ENCODE results near the gene PNPLA2. TPM values are rescaled to one million over a fixed set of nuclear protein-coding genes. Genes with fewer than 3 reads are reported as not detected.

Gene PNPLA2, protein sequence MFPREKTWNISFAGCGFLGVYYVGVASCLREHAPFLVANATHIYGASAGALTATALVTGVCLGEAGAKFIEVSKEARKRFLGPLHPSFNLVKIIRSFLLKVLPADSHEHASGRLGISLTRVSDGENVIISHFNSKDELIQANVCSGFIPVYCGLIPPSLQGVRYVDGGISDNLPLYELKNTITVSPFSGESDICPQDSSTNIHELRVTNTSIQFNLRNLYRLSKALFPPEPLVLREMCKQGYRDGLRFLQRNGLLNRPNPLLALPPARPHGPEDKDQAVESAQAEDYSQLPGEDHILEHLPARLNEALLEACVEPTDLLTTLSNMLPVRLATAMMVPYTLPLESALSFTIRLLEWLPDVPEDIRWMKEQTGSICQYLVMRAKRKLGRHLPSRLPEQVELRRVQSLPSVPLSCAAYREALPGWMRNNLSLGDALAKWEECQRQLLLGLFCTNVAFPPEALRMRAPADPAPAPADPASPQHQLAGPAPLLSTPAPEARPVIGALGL
- polyA plus RNA-seq, result 51.1 TPM

GRCh38 chr11:818396-819128 is at the start of gene PNPLA2:
Gene PNPLA2 (plus strand): TSS chr11:818914. CDS start chr11:819719, 805 bp downstream.
- Mint-ChIP-seq H3K4me3 (peak within 1 kb of the TSS; percentile 85 to 100 (median 92)), H3K4me1 (peaks cover 5 to 9% (median 7%) of the 10 kb centered on the region in 3 donors), H3K36me3 (peaks cover 1% of the 10 kb centered on the region), H3K9me3 (no peaks in the 10 kb centered on the region), H3K27me3 (no peaks in the 10 kb centered on the region), H3K27ac (peak within 1 kb of the TSS; percentile 62 to 99 (median 81))

GRCh38 chr11:769887-770641 is 48.6 kb upstream of the PNPLA2 start:
- no peaks in the 10 kb centered on the region for H3K9me3 Mint-ChIP-seq
- peak overlapping the region in 1 of 4 donors; percentile 41 for H3K4me3 Mint-ChIP-seq
- H3K36me3 Mint-ChIP-seq, result no peaks in the 10 kb centered on the region
- H3K27me3 Mint-ChIP-seq, result no peaks in the 10 kb centered on the region
- peaks cover 0 to 5% (median 0%) of the 10 kb centered on the region in 3 donors for H3K4me1 Mint-ChIP-seq
- no peak overlapping the region for H3K27ac Mint-ChIP-seq

GRCh38 chr11:770642-771616 is 47.8 kb upstream of the PNPLA2 start:
- no peaks in the 10 kb centered on the region for H3K9me3 Mint-ChIP-seq
- H3K27me3 Mint-ChIP-seq, result no peaks in the 10 kb centered on the region
- H3K27ac Mint-ChIP-seq, result no peak overlapping the region
- H3K4me3 Mint-ChIP-seq, result peak overlapping the region in 1 of 4 donors; percentile 41
- no peaks in the 10 kb centered on the region for H3K36me3 Mint-ChIP-seq
- peaks cover 0 to 6% (median 2%) of the 10 kb centered on the region in 3 donors for H3K4me1 Mint-ChIP-seq

- Mint-ChIP-seq H3K27me3 (no peaks in the 10 kb centered on the region), H3K4me1 (peaks cover 0 to 8% (median 6%) of the 10 kb centered on the region in 3 donors)
Observed at GRCh38 chr11:771617-772204, 47.0 kb upstream of the PNPLA2 start.

GRCh38 chr11:772429-773390 is 46.0 kb upstream of the PNPLA2 start:
- Mint-ChIP-seq H3K36me3 (no peaks in the 10 kb centered on the region), H3K27me3 (no peaks in the 10 kb centered on the region), H3K9me3 (no peaks in the 10 kb centered on the region), H3K4me3 (peak overlapping the region in 1 of 4 donors; percentile 39), H3K27ac (no peak overlapping the region), H3K4me1 (peaks cover 0 to 8% (median 6%) of the 10 kb centered on the region in 3 donors)

More at GRCh38 chr11:771617-772204, 47.0 kb upstream of the PNPLA2 start:
- Mint-ChIP-seq H3K36me3 (no peaks in the 10 kb centered on the region), H3K27ac (no peak overlapping the region), H3K9me3 (no peaks in the 10 kb centered on the region), H3K4me3 (no peak overlapping the region)

DNA sequence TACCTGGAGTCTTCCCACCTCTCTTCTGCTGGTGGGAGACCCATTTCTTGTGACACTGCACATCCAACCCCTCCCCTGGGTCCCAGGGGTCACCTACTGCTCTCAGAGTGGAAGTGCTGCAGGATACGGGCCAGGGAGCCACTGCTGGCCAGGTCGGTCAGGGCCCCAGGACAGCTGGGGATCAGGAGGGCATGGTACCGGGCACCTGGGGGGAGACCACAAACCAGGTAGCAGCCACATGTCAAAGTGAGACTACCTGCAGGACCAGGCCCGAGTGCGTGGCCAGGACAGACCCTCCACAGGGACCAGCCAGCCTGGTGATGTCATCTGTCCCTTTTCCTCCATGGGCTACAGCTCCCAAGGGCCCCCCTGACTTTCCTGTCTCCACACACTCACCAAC is 45.3 kb upstream of the PNPLA2 start:
- Mint-ChIP-seq H3K27me3 (no peaks in the 10 kb centered on the region), H3K4me3 (peak overlapping the region in 1 of 4 donors; percentile 39), H3K4me1 (peaks cover 0 to 8% (median 6%) of the 10 kb centered on the region in 3 donors), H3K36me3 (no peaks in the 10 kb centered on the region), H3K9me3 (no peaks in the 10 kb centered on the region), H3K27ac (no peak overlapping the region)

GRCh38 chr11:773830-774229 is 44.9 kb upstream of the PNPLA2 start:
- H3K4me1 Mint-ChIP-seq, result peaks cover 0 to 8% (median 6%) of the 10 kb centered on the region in 3 donors
- H3K27ac Mint-ChIP-seq, result no peak overlapping the region
- H3K4me3 Mint-ChIP-seq, result no peak overlapping the region
- no peaks in the 10 kb centered on the region for H3K9me3 Mint-ChIP-seq
- no peaks in the 10 kb centered on the region for H3K27me3 Mint-ChIP-seq
- H3K36me3 Mint-ChIP-seq, result no peaks in the 10 kb centered on the region

- Mint-ChIP-seq H3K9me3 (no peaks in the 10 kb centered on the region), H3K4me1 (peaks cover 0 to 8% (median 6%) of the 10 kb centered on the region in 3 donors), H3K36me3 (no peaks in the 10 kb centered on the region), H3K27ac (peak overlapping the region in 2 of 3 donors; percentile 10 to 65), H3K4me3 (peak overlapping the region in 3 of 4 donors; percentile 66 to 85 (median 81)), H3K27me3 (no peaks in the 10 kb centered on the region)
Observed at GRCh38 chr11:774873-775592, 43.7 kb upstream of the PNPLA2 start.

- H3K27me3 Mint-ChIP-seq, result no peaks in the 10 kb centered on the region
- peaks cover 0 to 8% (median 6%) of the 10 kb centered on the region in 3 donors for H3K4me1 Mint-ChIP-seq
- H3K27ac Mint-ChIP-seq, result peak overlapping the region in 2 of 3 donors; percentile 39 to 78
- H3K4me3 Mint-ChIP-seq, result peak overlapping the region; percentile 66 to 93 (median 82)
- no peaks in the 10 kb centered on the region for H3K36me3 Mint-ChIP-seq
- no peaks in the 10 kb centered on the region for H3K9me3 Mint-ChIP-seq
Observed at GRCh38 chr11:776263-776560, 42.5 kb upstream of the PNPLA2 start.

DNA sequence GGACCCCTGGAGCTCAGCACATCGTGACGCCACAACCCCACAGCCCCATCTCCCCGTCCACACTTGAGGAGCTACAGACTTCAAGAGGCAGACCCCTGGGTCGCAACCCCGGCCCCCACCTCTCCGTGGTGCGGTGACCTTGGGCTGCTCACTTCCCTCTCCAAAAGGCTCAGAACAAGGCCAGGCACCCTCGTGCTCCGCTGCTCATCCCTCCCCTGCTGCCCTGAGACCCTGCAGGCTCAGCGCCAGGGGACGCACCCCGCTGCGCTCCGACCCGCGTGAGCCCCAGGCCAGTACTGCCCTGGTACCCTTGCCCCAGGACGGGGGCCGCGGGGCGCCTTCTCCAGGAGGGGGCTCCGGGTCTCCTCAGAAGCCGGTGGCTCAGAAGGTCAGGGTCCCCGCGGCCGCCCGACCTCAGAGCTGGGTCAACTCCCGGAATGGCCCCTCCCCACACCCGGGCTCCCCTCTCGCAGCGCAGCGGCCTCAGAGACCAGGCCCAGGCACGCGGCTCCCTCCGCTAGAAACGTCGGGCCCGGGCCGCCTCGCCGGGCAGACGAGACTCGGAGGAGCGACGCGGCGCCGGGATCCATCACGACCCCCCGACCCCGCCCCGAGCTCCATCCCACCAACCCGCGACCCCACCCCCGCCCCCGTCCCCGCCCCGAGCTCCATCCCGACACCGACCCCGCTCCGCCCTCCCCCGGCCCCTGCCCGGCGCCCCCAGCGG is 42.0 kb upstream of the PNPLA2 start:
- H3K27me3 Mint-ChIP-seq, result no peaks in the 10 kb centered on the region
- H3K4me3 Mint-ChIP-seq, result peak overlapping the region; percentile 66 to 93 (median 82)
- no peaks in the 10 kb centered on the region for H3K36me3 Mint-ChIP-seq
- no peaks in the 10 kb centered on the region for H3K9me3 Mint-ChIP-seq
- H3K4me1 Mint-ChIP-seq, result peaks cover 0 to 8% (median 6%) of the 10 kb centered on the region in 3 donors
- H3K27ac Mint-ChIP-seq, result peak overlapping the region in 2 of 3 donors; percentile 39 to 78

- Mint-ChIP-seq H3K9me3 (no peaks in the 10 kb centered on the region), H3K4me3 (peak within 1 kb of the TSS; percentile 72 to 93 (median 86)), H3K27ac (peak within 1 kb of the TSS; percentile 28 to 78 (median 46)), H3K27me3 (no peaks in the 10 kb centered on the region), H3K36me3 (no peaks in the 10 kb centered on the region), H3K4me1 (peaks cover 0 to 8% (median 6%) of the 10 kb centered on the region in 3 donors)
Observed at GRCh38 chr11:777288-778255, 41.1 kb upstream of the PNPLA2 start, which contains the start of gene GATD1. Gene GATD1 (minus strand): TSS chr11:777487. CDS start chr11:777462, 25 bp downstream.

All from IgD-negative memory B cell (primary cell).